ENCODE data around the gene GRK1.

GRK1 gene

DNA sequence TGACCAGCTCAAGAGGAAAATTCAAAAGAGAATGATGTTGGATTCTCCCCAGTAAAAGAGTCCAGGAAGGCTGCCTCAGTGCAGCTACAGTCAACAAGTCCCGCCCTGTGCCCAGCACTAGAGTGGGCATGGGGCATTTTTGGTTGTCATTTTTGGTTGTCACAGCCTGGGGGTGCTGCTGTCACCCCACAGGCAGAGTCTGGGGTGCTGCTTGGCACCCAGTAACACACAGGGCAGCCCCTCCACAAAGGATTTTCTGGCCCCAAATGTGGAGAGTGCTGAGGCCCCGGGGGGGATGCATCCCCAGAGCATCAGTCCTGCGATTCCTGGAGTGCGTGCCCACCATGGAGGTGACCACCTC lies 63.8 kb downstream of the GRK1 start:
- no peak for DNase-seq

DNA sequence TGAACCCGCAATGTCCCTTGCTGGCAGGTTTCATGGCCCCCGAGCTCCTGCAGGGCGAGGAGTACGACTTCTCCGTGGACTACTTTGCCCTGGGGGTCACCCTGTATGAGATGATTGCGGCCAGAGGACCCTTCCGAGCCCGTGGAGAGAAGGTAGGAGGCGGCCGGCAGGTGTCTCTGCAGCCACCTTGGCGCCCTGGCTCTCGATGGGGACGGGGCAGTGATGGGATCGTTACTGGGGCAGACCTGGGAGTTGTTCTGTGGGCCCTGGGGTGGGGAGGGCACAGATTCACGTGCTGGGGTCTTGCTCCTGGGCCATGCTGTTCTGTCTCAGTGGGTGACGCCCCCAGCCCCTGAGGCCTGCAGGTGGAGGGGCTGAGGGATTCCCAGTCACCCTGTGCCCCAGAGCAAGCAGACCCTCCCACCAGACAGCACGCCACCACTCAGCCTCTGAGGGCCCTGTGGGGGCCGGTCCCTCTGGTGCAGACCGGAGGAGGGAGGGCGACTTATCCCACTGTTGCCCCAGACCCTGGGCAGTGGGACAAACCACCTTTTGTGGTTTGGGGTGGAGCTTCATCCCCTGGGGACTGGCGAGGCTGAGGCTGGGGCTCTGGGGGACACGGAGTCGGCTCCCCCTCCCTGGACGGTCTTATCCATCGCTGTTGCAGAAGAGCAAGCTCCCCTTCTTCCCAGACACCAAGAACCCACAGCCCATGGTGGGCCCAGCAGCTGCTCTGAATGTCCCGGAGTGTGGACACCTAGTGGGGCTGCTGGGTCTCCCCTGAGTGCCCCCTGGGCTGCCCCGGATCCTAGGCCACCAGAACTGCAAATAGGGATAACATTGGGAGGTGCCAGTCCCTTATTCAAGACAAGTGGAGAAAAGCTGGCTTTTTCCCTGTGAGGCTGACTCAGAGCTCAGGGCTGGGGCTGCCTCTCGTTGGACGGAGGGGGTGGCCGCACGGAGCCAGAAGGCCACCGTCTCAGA lies 64.5 kb downstream of the GRK1 start:
- no peak for DNase-seq

DNA sequence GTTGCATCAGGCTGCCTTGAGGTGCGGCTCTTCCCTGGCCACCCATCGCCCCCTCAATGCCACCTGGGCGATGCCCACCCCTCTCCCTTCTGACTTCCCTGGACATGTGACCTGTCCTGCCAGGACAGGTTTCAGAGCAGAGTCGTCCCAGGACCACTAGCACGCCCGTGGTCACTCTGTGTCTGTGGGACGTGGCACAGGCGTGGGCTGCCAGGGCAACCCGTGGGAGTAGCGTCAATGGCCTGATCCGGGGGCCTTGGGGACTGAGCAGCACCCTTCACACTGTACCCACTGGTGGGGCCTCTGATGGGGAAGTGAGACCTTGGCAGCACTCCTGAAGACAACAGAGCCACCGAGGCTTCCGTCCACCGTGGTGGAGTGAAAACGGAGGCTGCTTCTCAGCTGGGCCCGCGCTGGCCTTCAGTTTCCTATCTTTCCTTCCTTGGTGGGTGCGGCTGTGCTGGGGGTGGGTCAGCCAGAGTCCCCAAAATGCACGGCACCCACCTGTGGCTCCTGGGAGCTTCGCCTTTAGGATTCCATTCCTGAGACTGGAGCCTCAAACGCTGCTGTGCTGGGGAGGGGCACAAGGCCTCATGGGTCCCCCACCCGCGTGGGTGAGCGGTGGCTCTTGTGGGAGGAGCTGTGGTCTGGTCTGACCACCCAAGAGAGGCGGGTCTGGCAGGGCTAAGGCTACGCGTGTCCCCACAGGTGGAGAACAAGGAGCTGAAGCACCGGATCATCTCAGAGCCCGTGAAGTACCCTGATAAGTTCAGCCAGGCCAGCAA lies 65.3 kb downstream of the GRK1 start:
- no peak for DNase-seq

DNA sequence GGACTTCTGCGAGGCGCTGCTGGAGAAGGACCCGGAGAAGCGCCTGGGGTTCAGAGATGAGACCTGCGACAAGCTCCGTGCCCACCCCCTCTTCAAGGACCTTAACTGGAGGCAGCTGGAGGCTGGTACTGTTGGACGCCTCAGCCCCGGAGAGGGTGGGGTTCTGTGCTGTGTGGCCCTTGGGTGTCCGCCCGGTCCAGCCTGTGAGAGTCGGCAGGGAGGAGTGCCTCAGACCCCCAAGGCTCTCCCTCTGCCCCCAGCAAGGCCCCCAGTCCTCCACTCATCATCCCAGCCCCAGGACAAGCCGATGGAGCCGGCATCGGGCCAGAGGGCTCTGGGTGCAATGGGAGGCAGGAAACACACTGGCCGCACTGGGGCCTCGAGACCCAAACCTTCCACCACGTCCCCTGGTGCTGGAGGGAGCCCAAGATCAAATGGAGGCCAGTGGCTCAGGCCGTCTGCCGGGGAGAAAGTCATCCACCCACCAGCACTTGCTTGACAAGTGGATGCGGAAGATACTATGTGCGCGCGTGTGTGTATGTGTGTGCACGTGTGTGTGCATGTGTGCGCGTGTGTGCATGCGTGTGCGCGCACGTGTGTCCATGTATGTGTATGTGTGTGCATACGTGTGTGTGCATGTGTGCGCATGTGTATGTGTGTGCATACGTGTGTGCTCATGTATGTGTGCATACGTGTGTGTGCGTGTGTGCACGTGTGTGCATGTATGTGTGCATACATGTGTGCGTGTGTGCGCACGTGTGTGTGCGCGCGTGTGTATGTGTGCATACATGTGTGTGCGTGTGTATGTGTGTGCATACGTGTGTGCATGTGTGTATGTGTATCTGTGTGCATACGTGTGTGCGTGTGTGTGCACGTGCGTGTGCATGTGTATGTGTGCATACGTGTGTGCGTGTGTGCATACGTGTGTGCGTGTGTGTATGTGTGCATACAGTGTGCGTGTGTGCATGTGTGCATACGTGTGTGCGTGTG lies 66.2 kb downstream of the GRK1 start:
- no peak for DNase-seq

DNA sequence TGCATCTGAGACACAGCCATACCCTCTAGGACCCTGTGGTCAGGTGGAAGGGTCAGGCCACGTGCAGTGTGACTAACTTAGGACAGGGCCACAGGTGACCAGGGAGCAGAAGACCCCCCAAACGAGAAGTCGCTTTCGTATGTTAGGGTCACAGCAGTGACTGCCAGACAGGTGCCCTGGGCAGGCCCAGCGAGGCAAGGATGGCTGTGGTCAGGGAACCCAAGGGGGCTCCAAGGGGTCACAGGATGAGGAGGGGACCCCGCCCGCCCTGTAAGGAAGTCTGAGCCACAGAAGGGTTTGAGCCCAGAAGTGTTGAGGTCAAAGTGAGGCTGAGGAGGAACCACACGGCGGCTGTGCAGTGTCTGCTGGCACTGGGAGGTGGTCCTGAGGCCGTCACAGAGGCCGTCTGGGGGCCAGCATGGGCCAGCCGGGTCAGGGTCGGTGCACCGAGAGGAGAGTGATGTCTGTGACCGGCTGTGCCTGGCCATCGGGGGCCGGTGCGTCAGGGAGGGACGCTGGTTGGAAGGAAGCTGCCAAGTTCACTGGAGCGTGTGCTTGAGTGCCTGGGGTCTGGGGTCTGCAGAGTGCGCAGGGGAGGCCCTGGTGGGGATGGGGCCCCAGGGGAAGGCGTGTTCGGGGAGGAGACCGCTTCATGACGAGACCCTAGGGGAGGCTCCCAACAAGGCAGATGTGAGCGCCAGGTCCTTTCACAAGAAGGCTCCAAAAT lies 67.2 kb downstream of the GRK1 start:
- DNase-seq: no peak

DNA sequence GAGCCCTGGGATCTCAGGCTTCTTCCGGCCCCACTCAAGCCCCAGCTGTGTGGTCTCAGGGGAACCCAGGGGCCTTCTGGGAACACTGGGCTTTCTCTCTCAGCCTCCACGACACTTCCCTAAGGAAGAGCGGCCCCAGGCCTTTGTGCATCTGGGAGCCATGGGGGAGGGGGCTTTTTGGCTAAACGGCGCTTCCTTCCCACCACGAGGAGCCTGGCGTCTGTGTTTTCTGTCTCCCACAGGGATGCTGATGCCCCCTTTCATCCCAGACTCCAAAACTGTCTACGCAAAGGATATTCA lies 67.8 kb downstream of the GRK1 start:
- DNase-seq: no peak

DNA sequence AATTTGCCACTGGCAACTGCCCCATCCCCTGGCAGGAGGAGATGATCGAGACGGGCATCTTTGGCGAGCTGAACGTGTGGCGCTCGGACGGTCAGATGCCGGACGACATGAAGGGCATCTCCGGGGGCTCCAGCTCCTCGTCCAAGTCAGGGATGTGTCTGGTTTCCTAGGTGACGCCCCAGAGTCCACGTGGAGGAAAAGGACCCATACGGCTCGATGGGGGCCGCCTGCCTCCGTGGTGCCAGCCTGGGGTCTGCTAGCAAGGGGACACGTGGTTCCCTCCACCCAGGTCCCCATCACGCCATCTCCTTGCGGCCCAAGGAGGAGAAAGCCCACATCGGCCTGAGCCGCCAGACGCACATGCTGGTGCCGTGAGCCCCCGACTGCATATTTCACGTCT lies 68.2 kb downstream of the GRK1 start:
- DNase-seq: no peak

DNA sequence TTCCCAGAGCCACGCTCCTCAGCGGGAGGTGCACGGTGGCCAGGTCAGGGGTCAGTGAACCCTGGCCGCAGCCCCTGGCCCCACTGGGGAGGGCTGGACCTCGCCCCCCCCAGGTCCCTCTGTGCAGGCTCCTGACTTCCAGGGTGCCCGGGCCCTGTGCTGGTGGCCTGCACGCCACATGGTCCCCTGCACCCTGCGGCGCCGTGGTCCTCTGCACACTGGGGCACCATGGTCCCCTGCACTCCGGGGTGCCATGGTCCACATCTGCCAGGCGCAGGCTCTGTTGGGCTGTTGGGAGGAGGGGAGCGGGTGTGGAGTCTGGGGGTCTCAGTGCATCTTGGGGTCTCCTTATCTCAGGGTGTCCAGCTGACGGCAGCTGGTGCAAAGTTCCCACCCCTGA lies 68.7 kb downstream of the GRK1 start:
- no peak for DNase-seq

DNA sequence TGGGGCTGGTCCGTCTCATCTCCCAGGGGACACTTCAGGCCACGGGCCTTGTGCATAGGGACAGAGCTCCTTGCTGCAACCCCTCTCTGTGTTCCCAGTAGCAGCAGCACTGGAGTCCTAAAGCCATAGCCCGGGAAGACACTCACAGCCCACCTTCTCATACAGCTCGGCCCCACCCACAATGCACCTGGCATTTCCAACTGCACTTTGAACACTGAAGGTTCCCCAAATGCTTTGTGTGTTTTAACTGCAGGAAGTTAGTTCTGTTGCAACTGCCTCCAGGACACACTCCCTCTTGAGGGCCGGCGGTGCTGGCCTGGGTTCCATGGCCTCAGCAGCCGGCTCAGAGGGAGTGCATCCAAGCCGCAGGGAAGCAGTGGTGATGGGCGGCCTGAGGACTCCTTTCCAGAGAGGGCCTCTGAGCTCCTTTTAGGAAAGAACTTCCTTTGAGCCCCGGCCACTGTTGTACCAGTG lies 69.3 kb downstream of the GRK1 start:
- no peak for DNase-seq

DNA sequence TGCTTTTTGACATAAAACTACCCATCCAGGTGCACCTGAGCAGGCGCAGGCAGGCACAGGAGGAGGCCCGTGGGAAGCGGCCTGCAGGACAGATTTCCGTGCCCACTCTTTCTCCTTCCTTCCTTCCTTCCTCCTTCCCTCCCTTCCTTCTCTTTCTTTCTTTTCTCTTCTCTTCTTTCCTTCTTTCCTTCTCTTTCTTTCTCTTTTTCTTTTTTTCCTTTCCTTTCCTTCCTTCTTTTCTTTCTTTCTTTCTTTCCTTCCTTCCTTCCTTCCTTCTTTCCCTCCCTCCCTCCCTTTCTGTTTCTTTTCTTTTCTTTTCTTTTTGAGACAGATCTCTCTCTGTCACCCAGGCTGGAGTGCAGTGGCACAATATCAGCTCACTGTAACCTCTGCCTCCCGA lies 70.8 kb downstream of the GRK1 start:
- DNase-seq: no peak

DNA sequence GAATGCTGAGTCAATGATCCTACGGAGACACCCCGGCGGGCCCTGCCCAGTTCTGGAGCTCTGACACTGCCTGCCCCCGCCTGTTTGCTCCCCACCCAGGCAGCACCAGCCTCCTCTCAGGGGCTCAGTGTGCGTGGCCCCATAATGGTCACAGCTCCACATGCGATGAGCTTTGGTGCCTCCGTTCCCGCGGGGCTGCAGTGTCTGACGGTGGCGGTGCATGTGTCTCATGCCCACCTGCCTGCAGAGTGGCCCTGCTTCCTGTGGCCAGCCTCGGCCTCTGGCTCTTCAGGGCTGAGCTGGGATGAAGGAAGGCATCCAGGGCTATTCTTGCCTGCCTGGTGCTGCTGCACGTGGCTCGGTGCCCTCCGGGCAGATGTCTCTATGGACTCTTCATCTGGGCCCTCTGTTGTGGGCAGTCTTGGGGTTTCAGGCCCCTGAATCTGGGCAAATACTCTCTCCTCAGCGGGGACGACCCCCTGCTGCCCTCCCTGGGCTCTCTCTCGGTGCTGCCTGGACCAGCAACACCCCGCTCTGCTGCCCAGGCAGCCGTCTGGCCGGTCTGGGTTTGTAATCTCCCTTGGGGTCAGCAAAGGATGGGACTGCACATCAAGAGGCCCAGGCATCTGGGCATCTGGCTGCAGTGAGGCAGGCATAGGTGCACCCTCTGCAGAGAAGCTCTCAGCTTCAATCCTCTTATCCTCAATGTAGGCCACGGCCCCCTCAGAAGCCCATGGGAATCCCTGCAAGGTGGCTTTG lies 72.7 kb downstream of the GRK1 start:
- DNase-seq: no peak

DNA sequence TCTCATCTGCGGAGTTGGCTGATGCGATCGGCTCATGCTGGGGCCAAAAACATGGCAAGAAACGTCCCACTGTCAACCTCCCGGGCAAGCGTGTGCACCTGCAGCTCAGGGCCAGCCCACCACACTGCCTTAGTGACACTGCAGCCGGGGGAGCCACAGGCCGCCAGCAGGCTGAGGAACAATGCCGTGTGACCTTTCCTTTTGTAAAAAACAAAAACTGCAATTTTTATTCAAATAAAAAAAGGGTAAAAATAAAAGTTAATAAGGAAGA lies 73.2 kb downstream of the GRK1 start:
- no peak for DNase-seq

DNA sequence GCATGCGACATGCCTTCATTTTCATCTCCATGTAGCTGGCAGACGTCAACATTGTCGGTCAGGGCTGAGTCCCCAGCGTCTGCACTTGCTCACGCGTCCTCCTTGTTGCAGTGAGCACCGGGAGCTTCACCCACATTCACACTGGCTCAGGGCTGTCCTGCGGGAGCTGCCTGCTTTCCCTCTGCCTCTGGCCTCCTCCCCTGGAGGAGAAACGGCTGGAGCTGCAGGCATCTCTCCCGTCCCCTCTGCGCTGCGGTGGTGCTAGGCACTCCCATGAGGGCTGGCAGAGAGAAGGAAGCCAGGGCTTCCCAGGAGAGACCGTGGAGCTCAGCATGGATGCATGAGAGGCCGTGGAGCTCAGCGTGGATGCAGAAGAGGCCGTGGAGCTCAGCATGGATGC lies 73.6 kb downstream of the GRK1 start:
- no peak for DNase-seq

DNA sequence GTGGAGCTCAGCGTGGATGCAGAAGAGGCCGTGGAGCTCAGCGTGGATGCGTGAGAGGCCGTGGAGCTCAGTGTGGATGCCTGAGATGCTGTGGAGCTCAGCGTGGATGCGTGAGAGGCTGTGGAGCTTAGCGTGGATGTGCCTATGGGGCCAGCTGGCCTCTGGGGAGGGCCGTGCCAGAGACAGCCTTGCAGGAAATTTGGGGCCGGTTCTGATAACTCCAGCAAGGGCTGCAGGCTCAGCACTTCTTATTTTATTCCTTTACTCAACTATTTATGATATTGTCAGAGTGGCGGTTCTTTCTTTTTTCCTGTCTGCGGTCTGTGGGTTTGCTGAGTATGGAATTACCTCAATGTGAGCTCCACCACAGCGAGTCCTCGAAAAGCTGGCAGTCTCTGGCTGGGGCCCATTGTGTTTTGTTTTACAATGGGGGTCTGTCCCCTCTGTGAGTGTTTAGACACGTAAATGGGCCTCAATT lies 74.2 kb downstream of the GRK1 start:
- no peak for DNase-seq

DNA sequence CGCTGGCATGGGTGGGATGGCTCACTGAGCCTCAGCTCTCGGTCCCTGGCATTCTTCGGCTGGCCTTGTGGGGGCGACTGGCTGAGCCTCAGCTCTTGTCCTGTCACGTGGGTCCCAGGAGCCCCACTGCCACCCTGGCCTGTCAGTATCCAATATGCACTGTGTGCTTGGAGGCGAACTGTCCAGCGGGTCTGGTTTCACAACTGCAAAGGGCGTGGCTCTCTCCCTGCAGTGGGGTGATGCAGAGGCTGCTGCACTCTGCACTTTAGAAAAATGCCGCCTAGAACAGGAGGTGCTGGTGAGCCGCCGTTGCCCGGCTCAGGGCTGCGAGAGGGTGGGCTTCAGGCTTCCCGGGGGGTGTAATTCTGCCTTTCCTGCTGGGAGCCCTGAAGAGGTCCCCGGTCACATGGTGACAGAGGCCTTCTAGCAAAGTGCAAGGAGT lies 75.0 kb downstream of the GRK1 start:
- DNase-seq: no peak

DNA sequence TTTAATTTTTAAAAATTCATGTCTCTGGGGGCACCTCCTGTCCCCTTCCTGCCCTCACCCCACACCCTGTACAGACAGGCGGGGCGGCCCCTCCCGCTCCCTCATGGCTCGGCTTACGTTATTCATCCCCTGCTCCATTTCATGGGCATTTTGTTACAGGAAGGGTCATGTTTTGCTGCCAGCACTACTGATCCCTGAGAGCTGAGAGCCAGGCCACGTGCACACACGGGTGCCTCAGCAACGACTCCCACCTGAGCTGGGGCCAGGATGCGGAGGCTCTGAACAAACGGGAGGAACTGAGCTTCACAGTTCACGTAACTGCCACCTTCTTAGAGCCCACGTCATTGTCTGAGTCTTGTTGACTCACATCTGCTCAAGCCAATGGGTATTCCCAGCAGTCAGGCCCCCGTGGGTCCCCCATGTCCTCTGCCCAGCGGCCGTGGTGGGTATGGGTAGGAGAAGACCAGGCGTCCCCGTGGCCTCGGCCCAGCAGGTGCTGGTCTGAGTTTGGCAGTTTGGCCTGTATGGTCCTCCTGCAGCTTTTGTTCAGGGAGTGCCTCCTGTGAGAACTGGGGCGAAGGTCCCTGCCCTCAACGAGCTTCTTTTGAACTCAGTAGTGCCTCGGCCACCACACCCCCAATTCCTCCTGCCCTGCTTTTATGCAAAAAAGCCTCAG lies 75.6 kb downstream of the GRK1 start:
- DNase-seq: no peak

DNA sequence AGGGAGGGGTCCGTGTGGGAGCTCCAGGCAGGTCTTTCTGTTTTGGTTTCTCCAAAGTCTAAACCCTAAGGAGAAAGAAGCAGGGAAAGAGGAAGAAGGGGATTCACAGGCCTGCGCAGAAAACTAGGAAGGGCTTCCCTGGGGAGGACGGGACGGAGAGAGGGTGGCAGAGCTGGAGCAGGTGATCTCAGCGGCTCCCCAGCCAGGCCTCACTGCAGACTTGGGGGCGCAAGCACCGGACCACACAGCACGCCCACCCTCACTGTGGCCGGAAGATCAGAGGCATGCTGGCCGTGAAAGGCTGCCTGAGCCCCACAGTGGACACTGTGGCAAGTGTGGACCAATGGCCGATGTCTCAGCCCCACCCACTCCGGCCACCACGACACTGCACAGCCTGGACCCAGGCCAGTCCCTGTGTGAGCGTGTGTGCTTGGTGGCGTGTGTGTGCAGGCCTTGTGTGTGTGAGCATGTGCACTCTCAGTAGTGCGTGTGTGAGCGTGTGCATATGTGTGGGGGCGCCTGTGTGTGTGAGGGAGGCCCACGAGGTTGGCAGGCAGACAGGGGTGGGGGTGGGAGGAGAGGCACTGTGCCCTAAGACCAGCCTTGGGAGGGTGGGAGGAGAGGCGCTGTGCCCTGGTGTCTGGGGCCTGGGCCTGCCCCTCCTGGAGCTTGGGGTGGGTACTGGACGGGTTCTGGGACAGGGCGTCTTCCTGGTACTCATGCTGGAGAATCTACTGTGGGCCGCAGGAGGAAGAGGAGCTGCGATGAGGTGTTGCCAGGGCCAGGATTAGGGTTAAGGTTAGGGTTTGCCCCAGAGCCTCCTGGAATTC lies 76.6 kb downstream of the GRK1 start:
- no peak for DNase-seq

DNA sequence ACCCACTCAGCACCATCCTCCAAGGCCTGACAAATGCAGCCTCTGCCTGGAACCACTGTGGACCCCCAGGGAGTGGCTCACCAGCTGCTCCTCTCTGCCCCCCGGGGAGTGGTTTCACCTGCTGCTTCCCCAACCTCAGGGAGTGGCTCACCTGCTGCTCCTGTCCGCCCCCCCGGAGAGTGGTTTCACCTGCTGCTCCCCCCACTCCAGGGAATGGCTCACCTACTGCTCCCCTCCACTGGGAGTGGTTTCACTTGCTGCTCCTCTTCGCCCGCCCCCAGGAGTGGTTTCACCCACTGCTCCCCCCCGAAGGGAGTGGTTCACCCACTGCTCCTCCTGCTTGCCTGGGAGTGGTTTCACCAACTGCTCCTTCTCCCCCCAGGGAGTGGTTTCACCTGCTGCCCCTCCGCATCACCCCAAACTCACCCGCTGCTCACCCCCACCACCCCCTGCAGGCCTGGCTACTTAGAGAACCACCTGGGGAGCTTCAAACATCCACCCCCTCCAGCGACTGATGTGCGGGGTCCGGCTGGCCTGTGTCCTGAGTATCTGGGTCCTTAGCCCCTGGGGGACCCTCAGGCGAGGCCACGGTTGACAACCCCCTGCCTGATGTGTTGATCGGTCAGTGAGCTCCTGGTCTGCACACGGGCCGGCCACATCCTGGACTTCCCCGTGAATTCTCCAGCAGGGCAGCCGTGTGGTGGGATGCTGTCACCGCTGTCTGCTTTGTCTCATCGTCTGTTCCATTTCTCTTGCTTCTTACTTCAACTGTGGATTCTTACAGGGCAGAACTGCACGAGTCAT lies 77.4 kb downstream of the GRK1 start:
- no peak for DNase-seq

DNA sequence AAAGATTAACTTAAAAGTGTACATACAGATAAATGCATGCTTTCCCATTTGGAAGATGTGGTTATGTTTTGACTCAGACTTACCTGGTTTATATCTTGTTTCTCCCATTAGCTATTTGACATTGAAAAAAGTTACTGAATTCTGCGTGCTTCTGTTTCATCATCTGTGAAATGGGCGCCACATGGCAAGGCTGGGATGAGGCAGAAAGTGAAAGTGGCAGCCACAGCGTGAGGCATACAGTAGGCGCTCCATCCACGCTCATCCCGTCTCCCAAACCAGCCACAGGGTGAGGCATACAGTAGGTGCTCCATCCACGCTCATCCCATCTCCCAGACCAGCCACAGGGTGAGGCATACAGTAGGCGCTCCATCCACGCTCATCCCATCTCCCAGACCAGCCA lies 78.0 kb downstream of the GRK1 start:
- DNase-seq: no peak
